Measurements from ENCODE around the gene ZBTB49.
"Not testable (repeated sequence)": the region's sequence is repeated elsewhere in the genome, so short reads cannot be mapped to it uniquely, and the experiment has no call there.

Gene ZBTB49

GRCh38 chr4:4326166-4326565 is 36.1 kb downstream of the ZBTB49 start:
- DNase-seq = no peak

- DNase-seq = no peak
Measured at GRCh38 chr4:4327652-4328121, 37.6 kb downstream of the ZBTB49 start.

- DNase-seq = no peak
Measured at GRCh38 chr4:4328206-4328605, 38.2 kb downstream of the ZBTB49 start.

GRCh38 chr4:4328840-4329239 is 38.8 kb downstream of the ZBTB49 start:
- DNase-seq = no peak

GRCh38 chr4:4329496-4329895 is 39.4 kb downstream of the ZBTB49 start:
- DNase-seq = no peak

- no peak for DNase-seq
Measured at GRCh38 chr4:4330794-4331193, 40.7 kb downstream of the ZBTB49 start.

- no peak for DNase-seq
Measured at GRCh38 chr4:4332529-4332928, 42.5 kb downstream of the ZBTB49 start.

GRCh38 chr4:4333265-4333706 is 43.2 kb downstream of the ZBTB49 start:
- no peak for DNase-seq

GRCh38 chr4:4334798-4335520 is 44.9 kb downstream of the ZBTB49 start:
- peak; percentile 76 for DNase-seq

- no peak for DNase-seq
Measured at GRCh38 chr4:4338210-4339001, 48.4 kb downstream of the ZBTB49 start.

GRCh38 chr4:4339504-4340085 is 49.5 kb downstream of the ZBTB49 start:
- DNase-seq = no peak

- no peak for DNase-seq
Measured at GRCh38 chr4:4341861-4342650, 52.0 kb downstream of the ZBTB49 start.

- no peak for DNase-seq
Measured at GRCh38 chr4:4343038-4343437, 53.0 kb downstream of the ZBTB49 start.

GRCh38 chr4:4344915-4345527 is 55.0 kb downstream of the ZBTB49 start:
- DNase-seq = no peak

GRCh38 chr4:4347585-4347984 is 57.5 kb downstream of the ZBTB49 start:
- DNase-seq = no peak

- not testable (repeated sequence) for DNase-seq
Measured at GRCh38 chr4:4348585-4348984, 58.5 kb downstream of the ZBTB49 start.

GRCh38 chr4:4349867-4350266 is 59.8 kb downstream of the ZBTB49 start:
- DNase-seq = no peak

- DNase-seq = no peak
Measured at GRCh38 chr4:4350909-4351308, 60.9 kb downstream of the ZBTB49 start.

GRCh38 chr4:4355302-4355701 is 65.3 kb downstream of the ZBTB49 start:
- DNase-seq = no peak

- no peak for DNase-seq
Measured at GRCh38 chr4:4356106-4357041, 66.3 kb downstream of the ZBTB49 start.
